IMR-90 (cell line): ENCODE results near the gene FAM83B. TPM values are rescaled to one million over a fixed set of nuclear protein-coding genes. Genes with fewer than 3 reads are reported as not detected.

Source experiments
- ATAC-seq: fragments of 200-7000 bp; cut with Tn5 transposase; 2 replicates; pipeline ENCODE4 v1.9.1; 2020; ENCODE audit warnings: low read depth, mild to moderate bottlenecking, moderate library complexity
- BruUV-seq: library from RNA; stranded (reverse); fragments of 400-500 nt; replicated peaks from 2 replicates; lab custom pipeline; 2021; lab: Mats Ljungman, UMichigan
- CTCF ChIA-PET: fragments of 300-600 bp; formaldehyde crosslinking; extraction: SDS; loops from one replicate; lab custom pipeline; 2021; ENCODE audit warnings: antibody characterized with exemption; lab: Yijun Ruan, JAX
- POLR2A ChIA-PET: fragments of 300-600 bp; sonication (Branson Sonifier 250); formaldehyde crosslinking; loops from one replicate; lab custom pipeline; 2022; ENCODE audit warnings: antibody characterized with exemption; ENCODE audit not compliant: unreplicated experiment; lab: Charles Lee
- DNase-seq: peaks from one replicate; pipeline ENCODE4 v3.0.0; 2013
- H2AFZ ChIP-seq: replicated peaks from 2 replicates; pipeline ENCODE3; 2013; ENCODE audit warnings: low read length, mild to moderate bottlenecking; ENCODE audit not compliant: poor library complexity
- H2AK5ac ChIP-seq: 2 replicates; pipeline ENCODE4 v1.6.1; 2013; ENCODE audit warnings: low read depth, low read length, inconsistent platforms
- H2AK9ac ChIP-seq: replicated peaks from 2 replicates; pipeline ENCODE3; 2013; ENCODE audit warnings: mild to moderate bottlenecking, low read depth, low read length, moderate library complexity; ENCODE audit not compliant: poor library complexity
- H2BK120ac ChIP-seq: 2 replicates; pipeline ENCODE4 v1.6.1; 2013; ENCODE audit warnings: low read depth, low read length, inconsistent platforms
- H2BK15ac ChIP-seq: 3 replicates; pipeline ENCODE4 v1.6.1; 2013; ENCODE audit warnings: low read depth, low read length, inconsistent platforms
- H2BK20ac ChIP-seq: 2 replicates; pipeline ENCODE4 v1.6.1; 2013; ENCODE audit warnings: low read depth, mild to moderate bottlenecking, inconsistent platforms, low read length, moderate library complexity
- H2BK5ac ChIP-seq: 2 replicates; pipeline ENCODE4 v1.6.1; 2013; ENCODE audit warnings: mild to moderate bottlenecking, low read depth, low read length, inconsistent platforms; ENCODE audit not compliant: poor library complexity, severe bottlenecking
- H3K14ac ChIP-seq: replicated peaks from 2 replicates; pipeline ENCODE4 v1.6.1; 2013; ENCODE audit warnings: low read depth, low read length, inconsistent platforms
- H3K18ac ChIP-seq: 2 replicates; pipeline ENCODE4 v1.6.1; 2013; ENCODE audit warnings: low read depth, low read length, control low read depth
- H3K23ac ChIP-seq: 2 replicates; pipeline ENCODE4 v1.6.1; 2013; ENCODE audit warnings: low read depth, low read length, inconsistent platforms
- H3K27ac ChIP-seq: 2 replicates; pipeline ENCODE4 v1.5.1; 2013; ENCODE audit warnings: mild to moderate bottlenecking, control low read depth, low read length; ENCODE audit not compliant: insufficient read depth
- H3K27me3 ChIP-seq: 2 replicates; pipeline ENCODE4 v1.6.1; 2013; ENCODE audit warnings: low read length; ENCODE audit not compliant: control insufficient read depth, insufficient read depth
- H3K36me3 ChIP-seq: 2 replicates; pipeline ENCODE4 v1.6.1; 2013; ENCODE audit warnings: low read length, mixed read lengths; ENCODE audit not compliant: control insufficient read depth, insufficient read depth
- H3K4ac ChIP-seq: 2 replicates; pipeline ENCODE4 v1.6.1; 2013; ENCODE audit warnings: low read depth, low read length, inconsistent platforms
- H3K4me1 ChIP-seq: 2 replicates; pipeline ENCODE4 v1.6.1; 2013; ENCODE audit warnings: low read length, mixed read lengths; ENCODE audit not compliant: control insufficient read depth, insufficient read depth
- H3K4me2 ChIP-seq: 2 replicates; pipeline ENCODE4 v1.6.1; 2013; ENCODE audit warnings: low read depth, mild to moderate bottlenecking, control low read depth, low read length, moderate library complexity
- H3K4me3 ChIP-seq: 2 replicates; pipeline ENCODE4 v1.5.1; 2013; ENCODE audit warnings: low read depth, mild to moderate bottlenecking, control low read depth, low read length, moderate library complexity; ENCODE audit not compliant: insufficient read depth
- H3K56ac ChIP-seq: 2 replicates; pipeline ENCODE4 v1.6.1; 2013; ENCODE audit warnings: low read length, inconsistent platforms; ENCODE audit not compliant: insufficient read depth; ENCODE audit errors: extremely low read depth
- H3K79me1 ChIP-seq, 2 experiments: 2 replicates each; pipeline ENCODE4 v1.6.1; 2013; ENCODE audit warnings: low read length in 2 of 2, inconsistent platforms in 1 of 2, low read depth in 1 of 2
- H3K9ac ChIP-seq: 2 replicates; pipeline ENCODE4 v1.6.1; 2013; ENCODE audit warnings: low read depth, low read length, control low read depth
- H3K9me1 ChIP-seq: 2 replicates; pipeline ENCODE4 v1.6.1; 2013; ENCODE audit warnings: low read length, inconsistent platforms; ENCODE audit not compliant: insufficient read depth
- H3K9me3 ChIP-seq: 2 replicates; pipeline ENCODE4 v1.6.1; 2013; ENCODE audit warnings: low read length; ENCODE audit not compliant: control insufficient read depth, insufficient read depth
- H4K20me1 ChIP-seq: 2 replicates; pipeline ENCODE4 v1.6.1; 2013; ENCODE audit warnings: low read length, inconsistent platforms; ENCODE audit not compliant: insufficient read depth
- H4K5ac ChIP-seq: 2 replicates; pipeline ENCODE4 v1.6.1; 2013; ENCODE audit warnings: mild to moderate bottlenecking, low read depth, low read length, control low read depth
- H4K8ac ChIP-seq, 2 experiments: 2 replicates each; pipeline ENCODE4 v1.6.1; 2013; ENCODE audit warnings: low read depth in 2 of 2, low read length in 2 of 2, control low read depth in 1 of 2, inconsistent platforms in 1 of 2
- H4K91ac ChIP-seq: 2 replicates; pipeline ENCODE4 v1.6.1; 2013; ENCODE audit warnings: low read depth, low read length, inconsistent platforms; ENCODE audit not compliant: insufficient read depth
- MAZ ChIP-seq: IDR thresholded peaks from 2 replicates; pipeline ENCODE4 v1.6.1; 2012; ENCODE audit warnings: low read depth, mild to moderate bottlenecking, low read length, improper control_type of control experiment, moderate library complexity, borderline replicate concordance
- RCOR1 ChIP-seq: IDR thresholded peaks from 2 replicates; pipeline ENCODE4 v1.6.1; 2012; ENCODE audit warnings: mild to moderate bottlenecking, low read length, improper control_type of control experiment; ENCODE audit not compliant: insufficient replicate concordance
- WGBS, 2 experiments: methylation state at CpG; one replicate each; pipeline versions ENCODE4 v1.1.5 to v1.1.7; 2013; ENCODE audit warnings: missing lambda C conversion rate in 2 of 2; ENCODE audit not compliant: insufficient read length in 1 of 2; ENCODE audit errors: extremely low coverage in 2 of 2; 5-methylcytosine and 5-hydroxymethylcytosine counted together
- dilution Hi-C: fragments of 300-500 bp; cut with HindIII; formaldehyde crosslinking; loops from one replicate; pipeline ENCODE4 v1.14.3; 2018; ENCODE audit warnings: low sequenced_read_pairs; ENCODE audit not compliant: unreplicated experiment
- in situ Hi-C: fragments of 300-500 bp; cut with MboI; formaldehyde crosslinking; loops from 3 replicates; pipeline ENCODE4 v1.14.3; 2019; ENCODE audit warnings: low sequenced_read_pairs, inconsistent platforms, mixed read lengths
- intact Hi-C: fragments of 100-400 bp; cut with micrococcal nuclease; formaldehyde crosslinking; loops from 2 replicates; pipeline ENCODE4 v1.10.0; 2022
- polyA plus RNA-seq, 3 experiments: library from polyadenylated mRNA; depleted of rRNA; stranded (reverse); fragments of >200 nt; gene quantifications; 2 replicates each; pipeline ENCODE4 v1.2.3, GENCODE V29; 2012; ENCODE audit warnings: low replicate concordance in 1 of 3
- total RNA-seq: library from RNA; depleted of rRNA; stranded (reverse); fragments of >200 nt; gene quantifications from 2 replicates; pipeline ENCODE4 v1.2.3, GENCODE V29; 2012

FAM83B gene
- total and polyA plus RNA-seq, 2 of the 4 experiments (the other 2 are of a cell fraction), result 0.02 to 0.18 TPM

DNA sequence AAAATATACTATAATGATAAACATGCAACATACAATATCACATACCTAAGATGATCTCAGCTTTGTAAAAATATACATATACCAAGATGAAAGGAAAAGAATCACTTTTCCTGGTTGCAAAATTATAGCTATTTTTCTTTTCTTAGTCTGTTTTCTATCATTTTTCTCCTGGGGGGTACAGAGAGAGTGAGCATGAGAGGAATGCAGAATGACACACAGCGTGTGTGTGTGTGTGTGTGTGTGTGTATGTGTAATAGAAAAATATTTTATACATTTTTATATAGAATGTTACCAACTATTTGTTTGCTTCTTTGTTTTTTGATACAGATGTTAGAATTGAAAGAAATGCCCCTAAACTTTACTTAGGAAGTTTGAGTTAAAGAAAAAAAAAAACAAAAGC lies 64.3 kb downstream of the FAM83B start:
- no peaks in the 10 kb centered on the region for H3K27me3 ChIP-seq
- H3K4me1 ChIP-seq, result peaks cover 4% of the 10 kb centered on the region
- H4K5ac ChIP-seq, result no peak overlapping the region
- H3K4me3 ChIP-seq, result no peak overlapping the region
- no peaks in the 10 kb centered on the region for H3K36me3 ChIP-seq
- no peak overlapping the region for H2BK15ac ChIP-seq
- intact Hi-C loops (no loop called here), dilution Hi-C loops (no loop called here), in situ Hi-C loops (no loop called here)
- no peak overlapping the region for H4K8ac ChIP-seq
- ChIA-PET CTCF (no interaction called here), POLR2A (no interaction called here)
- no peaks in the 10 kb centered on the region for H4K20me1 ChIP-seq
- H3K27ac ChIP-seq, result no peak overlapping the region
- no peak overlapping the region for H2BK120ac ChIP-seq
- no peak overlapping the region for H3K23ac ChIP-seq
- H3K4ac ChIP-seq, result no peak overlapping the region
- ATAC-seq (no peak; the same call in 1 of the 2 replicates), DNase-seq (no peak)
- no peak overlapping the region for H2BK20ac ChIP-seq
- H4K91ac ChIP-seq, result no peak overlapping the region
- H2AFZ ChIP-seq, result no peak overlapping the region
- no peak overlapping the region for H3K18ac ChIP-seq
- BruUV-seq, result no TSS peak
- no CpG with 5 or more reads among the region's 1 CpG for WGBS, 2 experiments
- no peaks in the 10 kb centered on the region for H3K9me1 ChIP-seq
- H3K14ac ChIP-seq, result no peak overlapping the region
- H3K79me1 ChIP-seq, result no peaks in the 10 kb centered on the region
- no peaks in the 10 kb centered on the region for H3K9me3 ChIP-seq
- no peak overlapping the region for H3K56ac ChIP-seq
- TF ChIP-seq RCOR1 (no peak), MAZ (no peak)
- H3K4me2 ChIP-seq, result no peak overlapping the region
- H3K9ac ChIP-seq, result no peak overlapping the region
- H2AK9ac ChIP-seq, result no peak overlapping the region
- no peak overlapping the region for H2BK5ac ChIP-seq
- H2AK5ac ChIP-seq, result no peak overlapping the region
